ENCODE data around the gene DCAF7. TPM values are rescaled to one million over a fixed set of nuclear protein-coding genes. Genes with fewer than 3 reads are reported as not detected.

Gene DCAF7
- total RNA-seq, 1 donor from 2014 or later = 137 TPM

- Mint-ChIP-seq H3K4me1 (ENCODE audit: low read depth, unreplicated experiment) (peaks cover 17% of the 10 kb centered on the region), H3K36me3 (ENCODE audit: unreplicated experiment) (no peaks in the 10 kb centered on the region), H3K27me3 (ENCODE audit: unreplicated experiment) (peaks cover 2% of the 10 kb centered on the region), H3K4me3 (ENCODE audit: unreplicated experiment) (no peak overlapping the region), H3K9me3 (ENCODE audit: unreplicated experiment) (no peaks in the 10 kb centered on the region), H3K27ac (ENCODE audit: unreplicated experiment) (no peak overlapping the region)
- no peak for TF ChIP-seq CTCF (IDR thresholded peaks at IDR 0.05; ENCODE audit: partially characterized antibody, unreplicated experiment)
- DNase-seq = no peak
These were observed 84.5 kb downstream of the DCAF7 start for GRCh38 chr17:63634816-63635215.

- Mint-ChIP-seq H3K9me3 (ENCODE audit: unreplicated experiment) (no peaks in the 10 kb centered on the region), H3K4me1 (ENCODE audit: low read depth, unreplicated experiment) (peaks cover 17% of the 10 kb centered on the region), H3K4me3 (ENCODE audit: unreplicated experiment) (no peak overlapping the region), H3K27me3 (ENCODE audit: unreplicated experiment) (peaks cover 2% of the 10 kb centered on the region), H3K36me3 (ENCODE audit: unreplicated experiment) (no peaks in the 10 kb centered on the region), H3K27ac (ENCODE audit: unreplicated experiment) (no peak overlapping the region)
- no peak for TF ChIP-seq CTCF (IDR thresholded peaks at IDR 0.05; ENCODE audit: partially characterized antibody, unreplicated experiment)
- DNase-seq = no peak
These were observed 85.0 kb downstream of the DCAF7 start for GRCh38 chr17:63635290-63635689.

- Mint-ChIP-seq H3K9me3 (ENCODE audit: unreplicated experiment) (no peaks in the 10 kb centered on the region), H3K36me3 (ENCODE audit: unreplicated experiment) (no peaks in the 10 kb centered on the region), H3K27me3 (ENCODE audit: unreplicated experiment) (peaks cover 2% of the 10 kb centered on the region), H3K27ac (ENCODE audit: unreplicated experiment) (no peak overlapping the region), H3K4me3 (ENCODE audit: unreplicated experiment) (no peak overlapping the region), H3K4me1 (ENCODE audit: low read depth, unreplicated experiment) (peaks cover 17% of the 10 kb centered on the region)
- TF ChIP-seq CTCF (IDR thresholded peaks at IDR 0.05; ENCODE audit: partially characterized antibody, unreplicated experiment) = no peak
- DNase-seq = no peak
These were observed 85.5 kb downstream of the DCAF7 start for GRCh38 chr17:63635787-63636186.

DNA sequence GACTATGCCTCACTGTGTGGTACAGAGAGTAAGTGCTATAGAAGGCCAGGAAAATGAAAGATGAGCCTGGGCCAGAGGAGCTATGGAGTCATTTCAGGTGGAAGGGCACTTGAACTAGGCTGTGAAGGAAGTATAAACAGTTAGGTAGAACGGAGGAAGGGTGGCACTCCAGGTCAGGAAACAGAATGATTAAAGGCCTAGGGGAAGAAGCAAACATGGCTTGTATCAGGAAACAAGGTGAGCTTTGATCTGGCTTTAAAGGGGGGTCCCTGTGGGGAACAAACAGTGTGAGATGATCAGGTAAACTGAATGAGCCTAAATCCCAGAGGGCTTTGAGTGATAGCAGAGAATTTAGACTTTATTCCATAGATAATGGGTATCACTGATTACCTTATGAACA lies 88.8 kb downstream of the DCAF7 start:
- H3K27ac Mint-ChIP-seq (ENCODE audit: unreplicated experiment) = no peak overlapping the region
- no peak overlapping the region for H3K4me3 Mint-ChIP-seq (ENCODE audit: unreplicated experiment)
- no peaks in the 10 kb centered on the region for H3K9me3 Mint-ChIP-seq (ENCODE audit: unreplicated experiment)
- peaks cover 2% of the 10 kb centered on the region for H3K27me3 Mint-ChIP-seq (ENCODE audit: unreplicated experiment)
- no peak for TF ChIP-seq CTCF (IDR thresholded peaks at IDR 0.05; ENCODE audit: partially characterized antibody, unreplicated experiment)
- DNase-seq = no peak
- H3K4me1 Mint-ChIP-seq (ENCODE audit: low read depth, unreplicated experiment) = peaks cover 6% of the 10 kb centered on the region
- no peaks in the 10 kb centered on the region for H3K36me3 Mint-ChIP-seq (ENCODE audit: unreplicated experiment)

- Mint-ChIP-seq H3K27ac (ENCODE audit: unreplicated experiment) (no peak overlapping the region), H3K4me3 (ENCODE audit: unreplicated experiment) (no peak overlapping the region), H3K4me1 (ENCODE audit: low read depth, unreplicated experiment) (peaks cover 2% of the 10 kb centered on the region), H3K36me3 (ENCODE audit: unreplicated experiment) (no peaks in the 10 kb centered on the region), H3K9me3 (ENCODE audit: unreplicated experiment) (no peaks in the 10 kb centered on the region), H3K27me3 (ENCODE audit: unreplicated experiment) (peaks cover 2% of the 10 kb centered on the region)
- DNase-seq = no peak
- no peak for TF ChIP-seq CTCF (IDR thresholded peaks at IDR 0.05; ENCODE audit: partially characterized antibody, unreplicated experiment)
These were observed 89.8 kb downstream of the DCAF7 start for GRCh38 chr17:63640038-63640437.
